HepG2 (cell line): ENCODE measurements around the gene CHKB. TPM values are rescaled to one million over a fixed set of nuclear protein-coding genes. Genes with fewer than 3 reads are reported as not detected.

Source experiments
- ADNP ChIP-seq: sonication (generic); formaldehyde crosslinking; IDR thresholded peaks from 2 replicates; pipeline ENCODE4 v1.4.0; 2020; ENCODE audit warnings: missing genetic modification reagents
- HMG20A ChIP-seq: IDR thresholded peaks from 2 replicates; pipeline ENCODE4 v1.6.1; 2016; ENCODE audit warnings: borderline replicate concordance
- KMT2A ChIP-seq: sonication (generic); formaldehyde crosslinking; IDR thresholded peaks from 2 replicates; pipeline ENCODE4 v1.4.0; 2020; ENCODE audit warnings: missing genetic modification reagents
- MAFF ChIP-seq: IDR thresholded peaks from 2 replicates; pipeline ENCODE4 v1.6.1; 2011; ENCODE audit warnings: low read depth, low read length, improper control_type of control experiment
- MZF1 ChIP-seq: sonication (generic); formaldehyde crosslinking; IDR thresholded peaks from 2 replicates; pipeline ENCODE4 v1.8.1; 2023; ENCODE audit warnings: mild to moderate bottlenecking, missing genetic modification reagents, borderline replicate concordance
- PITX1 ChIP-seq: sonication (generic); formaldehyde crosslinking; IDR thresholded peaks from 2 replicates; pipeline ENCODE4 v1.5.1; 2020; ENCODE audit warnings: mild to moderate bottlenecking, missing genetic modification reagents
- STAT5B ChIP-seq: sonication (generic); formaldehyde crosslinking; IDR thresholded peaks from 2 replicates; pipeline ENCODE4 v1.4.0; 2020; ENCODE audit warnings: missing genetic modification reagents
- XRCC5 ChIP-seq: fragments of 200-400 bp; formaldehyde crosslinking; optimal IDR thresholded peaks from 2 replicates; pipeline ENCODE3; 2017; ENCODE audit warnings: mild to moderate bottlenecking, low read length
- ZFP41 ChIP-seq: sonication (generic); formaldehyde crosslinking; IDR thresholded peaks from 2 replicates; pipeline ENCODE4 v1.4.0; 2020; ENCODE audit warnings: mild to moderate bottlenecking, missing genetic modification reagents, borderline replicate concordance
- ZNF12 ChIP-seq: sonication (generic); formaldehyde crosslinking; IDR thresholded peaks from 2 replicates; pipeline ENCODE4 v1.5.0; 2020; ENCODE audit warnings: missing genetic modification reagents
- ZNF160 ChIP-seq: sonication (generic); formaldehyde crosslinking; IDR thresholded peaks from 2 replicates; pipeline ENCODE4 v1.8.0; 2022; ENCODE audit warnings: mild to moderate bottlenecking, inconsistent platforms, missing genetic modification reagents
- ZNF672 ChIP-seq: sonication (generic); formaldehyde crosslinking; IDR thresholded peaks from 2 replicates; pipeline ENCODE4 v1.8.1; 2022; ENCODE audit warnings: missing genetic modification reagents
- polyA plus RNA-seq, 8 experiments: library from polyadenylated mRNA; depleted of rRNA in 3 of 8; stranded (reverse) in 7 of 8; unstranded in 1 of 8; fragments of >200 nt; fragmentation: Illumina TruSeq in 4 of 8; extraction: Trizol in 4 of 8; gene quantifications; 2 replicates each; pipeline versions ENCODE4 v1.2.1 to v1.2.3, GENCODE V29; 2011 to 2016; ENCODE audit warnings: low read depth in 4 of 8, missing spikeins in 1 of 8, mixed read lengths in 1 of 8; ENCODE audit not compliant: insufficient read depth in 1 of 8
- total RNA-seq, 5 experiments: library from RNA; depleted of rRNA; stranded (reverse); fragments of >200 nt; fragmentation: Illumina TruSeq; extraction: Trizol; gene quantifications; 2 replicates each; pipeline ENCODE4 v1.2.3, GENCODE V29; 2016; ENCODE audit warnings: low read depth in 1 of 5
- TF ChIP-seq, protein P1 (sequence below): fragments of 450-650 bp; IDR thresholded peaks from 2 replicates; pipeline ENCODE4 v1.6.1; 2017
- TF ChIP-seq, protein P2 (sequence below): sonication (generic); formaldehyde crosslinking; IDR thresholded peaks from 2 replicates; pipeline ENCODE4 v1.5.1; 2020; ENCODE audit warnings: mild to moderate bottlenecking, missing genetic modification reagents, borderline replicate concordance
- TF ChIP-seq, protein P3 (sequence below): sonication (generic); formaldehyde crosslinking; IDR thresholded peaks from 2 replicates; pipeline ENCODE4 v1.4.0; 2020; ENCODE audit warnings: missing genetic modification reagents, borderline replicate concordance
- TF ChIP-seq, protein P4 (sequence below): sonication (generic); formaldehyde crosslinking; IDR thresholded peaks from 2 replicates; pipeline ENCODE4 v1.4.0; 2020; ENCODE audit warnings: missing genetic modification reagents
- TF ChIP-seq, protein P5 (sequence below): sonication (generic); formaldehyde crosslinking; IDR thresholded peaks from 2 replicates; pipeline ENCODE4 v1.8.0; 2022; ENCODE audit warnings: mild to moderate bottlenecking, missing genetic modification reagents; ENCODE audit not compliant: insufficient replicate concordance

Gene CHKB
- total and polyA plus RNA-seq, 2 of the 13 experiments (the other 11 are each of a cell fraction or from before 2014, with no cell fraction given) = 24.5 to 42.7 TPM

DNA sequence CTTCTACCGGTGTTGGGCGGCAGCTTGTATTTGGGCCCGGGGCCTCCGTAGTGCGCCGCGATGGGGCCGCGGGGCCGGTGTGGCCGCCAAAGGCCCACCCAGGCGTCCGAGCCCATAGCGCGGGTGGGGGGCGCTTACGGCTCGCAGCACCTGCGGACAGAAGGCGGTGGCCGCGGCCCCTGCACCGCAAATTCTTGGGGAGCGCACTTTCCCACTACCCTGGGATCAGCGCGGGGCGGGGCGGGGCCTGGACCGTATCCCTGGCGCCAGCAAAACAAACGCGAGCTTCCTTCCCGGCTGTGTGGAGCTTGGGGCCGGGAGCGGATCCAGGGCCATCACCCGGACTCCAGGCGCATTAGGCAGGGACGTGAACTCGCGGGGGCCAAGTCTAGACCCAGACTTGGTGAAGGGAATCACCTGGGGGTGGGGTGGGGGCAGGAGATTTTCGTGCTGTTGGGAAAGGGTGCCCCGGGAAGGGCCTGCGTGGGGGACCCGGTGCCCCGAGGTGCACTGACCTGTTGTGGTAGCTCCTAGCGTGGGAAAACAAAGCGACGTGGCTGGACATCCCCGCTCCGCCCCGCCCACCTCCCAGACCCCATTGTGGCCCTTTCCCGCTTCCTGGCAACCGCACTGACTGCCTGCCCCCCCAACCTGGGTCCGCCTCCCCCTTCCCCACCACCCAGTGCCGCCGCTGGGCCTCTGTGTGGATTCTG lies 50.5 kb downstream of the CHKB start (continued):
- TF ChIP-seq, protein P1, sequence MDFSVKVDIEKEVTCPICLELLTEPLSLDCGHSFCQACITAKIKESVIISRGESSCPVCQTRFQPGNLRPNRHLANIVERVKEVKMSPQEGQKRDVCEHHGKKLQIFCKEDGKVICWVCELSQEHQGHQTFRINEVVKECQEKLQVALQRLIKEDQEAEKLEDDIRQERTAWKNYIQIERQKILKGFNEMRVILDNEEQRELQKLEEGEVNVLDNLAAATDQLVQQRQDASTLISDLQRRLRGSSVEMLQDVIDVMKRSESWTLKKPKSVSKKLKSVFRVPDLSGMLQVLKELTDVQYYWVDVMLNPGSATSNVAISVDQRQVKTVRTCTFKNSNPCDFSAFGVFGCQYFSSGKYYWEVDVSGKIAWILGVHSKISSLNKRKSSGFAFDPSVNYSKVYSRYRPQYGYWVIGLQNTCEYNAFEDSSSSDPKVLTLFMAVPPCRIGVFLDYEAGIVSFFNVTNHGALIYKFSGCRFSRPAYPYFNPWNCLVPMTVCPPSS = no peak
- TF ChIP-seq HMG20A (CRISPR knock-in tag) (no peak), ADNP (CRISPR knock-in tag) (no peak), PITX1 (CRISPR knock-in tag) (no peak), ZFP41 (CRISPR knock-in tag) (no peak), XRCC5 (no peak), ZNF672 (CRISPR knock-in tag) (no peak), KMT2A (no peak), ZNF160 (no peak), ZNF12 (CRISPR knock-in tag) (no peak), MAFF (no peak), STAT5B (no peak), MZF1 (CRISPR knock-in tag) (no peak)
- TF ChIP-seq, protein P2, sequence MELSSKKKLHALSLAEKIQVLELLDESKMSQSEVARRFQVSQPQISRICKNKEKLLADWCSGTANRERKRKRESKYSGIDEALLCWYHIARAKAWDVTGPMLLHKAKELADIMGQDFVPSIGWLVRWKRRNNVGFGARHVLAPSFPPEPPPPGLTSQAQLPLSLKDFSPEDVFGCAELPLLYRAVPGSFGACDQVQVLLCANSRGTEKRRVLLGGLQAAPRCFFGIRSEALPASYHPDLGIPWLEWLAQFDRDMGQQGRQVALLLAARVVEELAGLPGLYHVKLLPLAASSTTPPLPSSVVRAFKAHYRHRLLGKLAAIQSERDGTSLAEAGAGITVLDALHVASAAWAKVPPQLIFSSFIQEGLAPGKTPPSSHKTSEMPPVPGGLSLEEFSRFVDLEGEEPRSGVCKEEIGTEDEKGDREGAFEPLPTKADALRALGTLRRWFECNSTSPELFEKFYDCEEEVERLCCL (CRISPR knock-in tag) = no peak
- TF ChIP-seq, protein P3, sequence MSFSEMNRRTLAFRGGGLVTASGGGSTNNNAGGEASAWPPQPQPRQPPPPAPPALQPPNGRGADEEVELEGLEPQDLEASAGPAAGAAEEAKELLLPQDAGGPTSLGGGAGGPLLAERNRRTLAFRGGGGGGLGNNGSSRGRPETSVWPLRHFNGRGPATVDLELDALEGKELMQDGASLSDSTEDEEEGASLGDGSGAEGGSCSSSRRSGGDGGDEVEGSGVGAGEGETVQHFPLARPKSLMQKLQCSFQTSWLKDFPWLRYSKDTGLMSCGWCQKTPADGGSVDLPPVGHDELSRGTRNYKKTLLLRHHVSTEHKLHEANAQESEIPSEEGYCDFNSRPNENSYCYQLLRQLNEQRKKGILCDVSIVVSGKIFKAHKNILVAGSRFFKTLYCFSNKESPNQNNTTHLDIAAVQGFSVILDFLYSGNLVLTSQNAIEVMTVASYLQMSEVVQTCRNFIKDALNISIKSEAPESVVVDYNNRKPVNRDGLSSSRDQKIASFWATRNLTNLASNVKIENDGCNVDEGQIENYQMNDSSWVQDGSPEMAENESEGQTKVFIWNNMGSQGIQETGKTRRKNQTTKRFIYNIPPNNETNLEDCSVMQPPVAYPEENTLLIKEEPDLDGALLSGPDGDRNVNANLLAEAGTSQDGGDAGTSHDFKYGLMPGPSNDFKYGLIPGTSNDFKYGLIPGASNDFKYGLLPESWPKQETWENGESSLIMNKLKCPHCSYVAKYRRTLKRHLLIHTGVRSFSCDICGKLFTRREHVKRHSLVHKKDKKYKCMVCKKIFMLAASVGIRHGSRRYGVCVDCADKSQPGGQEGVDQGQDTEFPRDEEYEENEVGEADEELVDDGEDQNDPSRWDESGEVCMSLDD (CRISPR knock-in tag) = peak; percentile 66; the same call in 1 of the 2 replicates
- TF ChIP-seq, protein P4, sequence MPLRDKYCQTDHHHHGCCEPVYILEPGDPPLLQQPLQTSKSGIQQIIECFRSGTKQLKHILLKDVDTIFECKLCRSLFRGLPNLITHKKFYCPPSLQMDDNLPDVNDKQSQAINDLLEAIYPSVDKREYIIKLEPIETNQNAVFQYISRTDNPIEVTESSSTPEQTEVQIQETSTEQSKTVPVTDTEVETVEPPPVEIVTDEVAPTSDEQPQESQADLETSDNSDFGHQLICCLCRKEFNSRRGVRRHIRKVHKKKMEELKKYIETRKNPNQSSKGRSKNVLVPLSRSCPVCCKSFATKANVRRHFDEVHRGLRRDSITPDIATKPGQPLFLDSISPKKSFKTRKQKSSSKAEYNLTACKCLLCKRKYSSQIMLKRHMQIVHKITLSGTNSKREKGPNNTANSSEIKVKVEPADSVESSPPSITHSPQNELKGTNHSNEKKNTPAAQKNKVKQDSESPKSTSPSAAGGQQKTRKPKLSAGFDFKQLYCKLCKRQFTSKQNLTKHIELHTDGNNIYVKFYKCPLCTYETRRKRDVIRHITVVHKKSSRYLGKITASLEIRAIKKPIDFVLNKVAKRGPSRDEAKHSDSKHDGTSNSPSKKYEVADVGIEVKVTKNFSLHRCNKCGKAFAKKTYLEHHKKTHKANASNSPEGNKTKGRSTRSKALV = no peak
- TF ChIP-seq, protein P5, sequence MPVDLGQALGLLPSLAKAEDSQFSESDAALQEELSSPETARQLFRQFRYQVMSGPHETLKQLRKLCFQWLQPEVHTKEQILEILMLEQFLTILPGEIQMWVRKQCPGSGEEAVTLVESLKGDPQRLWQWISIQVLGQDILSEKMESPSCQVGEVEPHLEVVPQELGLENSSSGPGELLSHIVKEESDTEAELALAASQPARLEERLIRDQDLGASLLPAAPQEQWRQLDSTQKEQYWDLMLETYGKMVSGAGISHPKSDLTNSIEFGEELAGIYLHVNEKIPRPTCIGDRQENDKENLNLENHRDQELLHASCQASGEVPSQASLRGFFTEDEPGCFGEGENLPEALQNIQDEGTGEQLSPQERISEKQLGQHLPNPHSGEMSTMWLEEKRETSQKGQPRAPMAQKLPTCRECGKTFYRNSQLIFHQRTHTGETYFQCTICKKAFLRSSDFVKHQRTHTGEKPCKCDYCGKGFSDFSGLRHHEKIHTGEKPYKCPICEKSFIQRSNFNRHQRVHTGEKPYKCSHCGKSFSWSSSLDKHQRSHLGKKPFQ (CRISPR knock-in tag) = peak; percentile 28
